ENCODE results near the gene ASCC2. TPM values are rescaled to one million over a fixed set of nuclear protein-coding genes. Genes with fewer than 3 reads are reported as not detected.
"Not testable (repeated sequence)": the region's sequence is repeated elsewhere in the genome, so short reads cannot be mapped to it uniquely, and the experiment has no call there.

Gene ASCC2
- total RNA-seq: 18.1 and 23.0 TPM in 2 replicates

- DNase-seq (ENCODE audit: low read depth in 2 of 2): peak; percentile 80 to 97
Observed at GRCh38 chr22:29837741-29838598, at the start of gene ASCC2. Gene ASCC2 (minus strand): TSS chr22:29838274. CDS start chr22:29832325, 5,949 bp downstream.

- DNase-seq (ENCODE audit: low read depth in 2 of 2): peak in 1 of 2 donors; percentile 11
Observed at GRCh38 chr22:29887358-29887757, 49.3 kb upstream of the ASCC2 start.

- no peak for DNase-seq (ENCODE audit: low read depth in 2 of 2)
Observed at GRCh38 chr22:29886596-29886995, 48.5 kb upstream of the ASCC2 start.

GRCh38 chr22:29885610-29886009 lies 47.5 kb upstream of the ASCC2 start:
- DNase-seq (ENCODE audit: low read depth in 2 of 2): no peak

GRCh38 chr22:29883775-29884097 lies 45.7 kb upstream of the ASCC2 start:
- no peak for DNase-seq (ENCODE audit: low read depth in 2 of 2)

GRCh38 chr22:29883045-29883774 lies 45.1 kb upstream of the ASCC2 start, which contains the start of gene MTMR3:
Gene MTMR3 (plus strand): TSS chr22:29883174. CDS start chr22:29971060, 87,886 bp downstream.
- DNase-seq (ENCODE audit: low read depth in 2 of 2): peak; percentile 92 to 94

- DNase-seq (ENCODE audit: low read depth in 2 of 2): no peak
Observed at GRCh38 chr22:29882716-29883044, 44.6 kb upstream of the ASCC2 start.

GRCh38 chr22:29879753-29880152 lies 41.7 kb upstream of the ASCC2 start:
- DNase-seq (ENCODE audit: low read depth in 2 of 2): peak; percentile 7 to 23

GRCh38 chr22:29877620-29878019 lies 39.5 kb upstream of the ASCC2 start:
- DNase-seq (ENCODE audit: low read depth in 2 of 2): no peak

- no peak for DNase-seq (ENCODE audit: low read depth in 2 of 2)
Observed at GRCh38 chr22:29873943-29874342, 35.9 kb upstream of the ASCC2 start.

GRCh38 chr22:29872989-29873388 lies 34.9 kb upstream of the ASCC2 start:
- DNase-seq (ENCODE audit: low read depth in 2 of 2): no peak

- no peak for DNase-seq (ENCODE audit: low read depth in 2 of 2)
Observed at GRCh38 chr22:29872144-29872893, 34.2 kb upstream of the ASCC2 start.

GRCh38 chr22:29871684-29872083 lies 33.6 kb upstream of the ASCC2 start:
- DNase-seq (ENCODE audit: low read depth in 2 of 2): no peak

GRCh38 chr22:29870574-29870973 lies 32.5 kb upstream of the ASCC2 start:
- no peak for DNase-seq (ENCODE audit: low read depth in 2 of 2)

GRCh38 chr22:29867851-29868250 lies 29.8 kb upstream of the ASCC2 start:
- no peak for DNase-seq (ENCODE audit: low read depth in 2 of 2)

- no peak for DNase-seq (ENCODE audit: low read depth in 2 of 2)
Observed at GRCh38 chr22:29867260-29867659, 29.2 kb upstream of the ASCC2 start.

GRCh38 chr22:29865572-29865971 lies 27.5 kb upstream of the ASCC2 start:
- not testable (repeated sequence) for DNase-seq (ENCODE audit: low read depth in 2 of 2)

GRCh38 chr22:29861672-29862297 lies 23.7 kb upstream of the ASCC2 start:
- DNase-seq (ENCODE audit: low read depth in 2 of 2): no peak

- no peak for DNase-seq (ENCODE audit: low read depth in 2 of 2)
Observed at GRCh38 chr22:29860006-29860766, 22.1 kb upstream of the ASCC2 start.

GRCh38 chr22:29859030-29859429 lies 21.0 kb upstream of the ASCC2 start:
- DNase-seq (ENCODE audit: low read depth in 2 of 2): not testable (repeated sequence)

GRCh38 chr22:29856496-29856895 lies 18.4 kb upstream of the ASCC2 start:
- DNase-seq (ENCODE audit: low read depth in 2 of 2): no peak

All from lung microvascular endothelial cell (primary cell).